ACC112 (cell line): ENCODE results near the gene ZNF335.
"Not testable (repeated sequence)": the region's sequence is repeated elsewhere in the genome, so short reads cannot be mapped to it uniquely, and the experiment has no call there.

Experiments used
- H2AFZ ChIP-seq: fragments of 200-600 bp; sonication (generic); one replicate; pipeline ENCODE4 v1.6.0; 2017; ENCODE audit warnings: antibody characterized with exemption, low read length; ENCODE audit not compliant: unreplicated experiment
- H3K27ac ChIP-seq: fragments of 200-600 bp; sonication (generic); 2 replicates; pipeline ENCODE4 v1.5.1; 2014; ENCODE audit warnings: low read depth, mild to moderate bottlenecking, antibody characterized with exemption, low read length, moderate library complexity
- H3K27me3 ChIP-seq: fragments of 200-600 bp; sonication (generic); 2 replicates; pipeline ENCODE4 v1.6.1; 2014; ENCODE audit warnings: mild to moderate bottlenecking, antibody characterized with exemption, low read length, moderate library complexity, mixed read lengths; ENCODE audit not compliant: insufficient read depth
- H3K36me3 ChIP-seq: fragments of 200-600 bp; sonication (generic); 2 replicates; pipeline ENCODE4 v1.6.1; 2016; ENCODE audit warnings: mild to moderate bottlenecking, antibody characterized with exemption, low read length, moderate library complexity, mixed read lengths; ENCODE audit not compliant: insufficient read depth
- H3K4me1 ChIP-seq: fragments of 200-600 bp; sonication (generic); one replicate; pipeline ENCODE4 v1.6.1; 2016; ENCODE audit warnings: low read length, mixed read lengths; ENCODE audit not compliant: insufficient read depth, unreplicated experiment, control insufficient read depth
- H3K4me3 ChIP-seq: fragments of 200-600 bp; sonication (generic); 2 replicates; pipeline ENCODE4 v1.5.1; 2014; ENCODE audit warnings: mild to moderate bottlenecking, low read depth, low read length
- H3K79me2 ChIP-seq: fragments of 200-600 bp; sonication (generic); one replicate; pipeline ENCODE4 v1.6.0; 2016; ENCODE audit warnings: low read length; ENCODE audit not compliant: control insufficient read depth, unreplicated experiment, insufficient read depth

The ZNF335 gene

GRCh38 chr20:45962031-45962755 is 9.8 kb downstream of the ZNF335 start:
- H2AFZ ChIP-seq: no peak overlapping the region
- no peak overlapping the region for H3K27ac ChIP-seq
- H3K4me1 ChIP-seq: no peaks in the 10 kb centered on the region
- no peaks in the 10 kb centered on the region for H3K79me2 ChIP-seq
- H3K36me3 ChIP-seq: peaks cover 26% of the 10 kb centered on the region; the same call in 1 of the 2 replicates
- no peaks in the 10 kb centered on the region for H3K27me3 ChIP-seq
- H3K4me3 ChIP-seq: no peak overlapping the region

- no peaks in the 10 kb centered on the region for H3K79me2 ChIP-seq
- no peak overlapping the region for H3K27ac ChIP-seq
- peaks cover 28% of the 10 kb centered on the region; the same call in 1 of the 2 replicates for H3K36me3 ChIP-seq
- no peaks in the 10 kb centered on the region for H3K4me1 ChIP-seq
- H3K4me3 ChIP-seq: no peak overlapping the region
- H3K27me3 ChIP-seq: no peaks in the 10 kb centered on the region
- H2AFZ ChIP-seq: no peak overlapping the region
Observed at GRCh38 chr20:45959956-45960630, 11.9 kb downstream of the ZNF335 start.

GRCh38 chr20:45959126-45959525 is 12.9 kb downstream of the ZNF335 start:
- Histone ChIP-seq H3K27ac (no peak overlapping the region), H3K4me1 (no peaks in the 10 kb centered on the region), H3K36me3 (peaks cover 27% of the 10 kb centered on the region; the same call in 1 of the 2 replicates), H3K4me3 (no peak overlapping the region), H3K79me2 (no peaks in the 10 kb centered on the region), H2AFZ (no peak overlapping the region), H3K27me3 (no peaks in the 10 kb centered on the region)

DNA sequence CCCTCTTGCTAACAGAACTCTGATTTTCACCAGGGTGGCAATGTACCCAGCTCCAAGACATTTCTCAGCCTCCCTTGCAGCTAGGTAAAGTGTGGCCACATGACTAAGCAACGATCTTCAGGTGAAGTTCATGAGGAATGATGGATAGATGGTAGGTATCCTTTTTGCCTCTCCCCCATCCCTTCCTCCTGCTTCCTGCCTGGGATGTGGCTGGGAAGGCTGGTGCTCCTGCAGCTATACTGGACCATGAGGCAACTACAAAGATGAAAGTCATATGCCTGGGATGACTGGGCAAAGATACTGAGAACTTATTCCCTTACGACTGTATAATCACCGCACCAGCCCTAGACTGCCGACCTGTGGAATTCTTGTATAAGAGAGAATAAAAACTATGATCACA is 13.4 kb downstream of the ZNF335 start:
- Histone ChIP-seq H3K27me3 (no peaks in the 10 kb centered on the region), H3K27ac (no peak overlapping the region), H3K36me3 (peaks cover 23% of the 10 kb centered on the region; the same call in 1 of the 2 replicates), H2AFZ (no peak overlapping the region), H3K4me1 (no peaks in the 10 kb centered on the region), H3K79me2 (no peaks in the 10 kb centered on the region), H3K4me3 (no peak overlapping the region)

DNA sequence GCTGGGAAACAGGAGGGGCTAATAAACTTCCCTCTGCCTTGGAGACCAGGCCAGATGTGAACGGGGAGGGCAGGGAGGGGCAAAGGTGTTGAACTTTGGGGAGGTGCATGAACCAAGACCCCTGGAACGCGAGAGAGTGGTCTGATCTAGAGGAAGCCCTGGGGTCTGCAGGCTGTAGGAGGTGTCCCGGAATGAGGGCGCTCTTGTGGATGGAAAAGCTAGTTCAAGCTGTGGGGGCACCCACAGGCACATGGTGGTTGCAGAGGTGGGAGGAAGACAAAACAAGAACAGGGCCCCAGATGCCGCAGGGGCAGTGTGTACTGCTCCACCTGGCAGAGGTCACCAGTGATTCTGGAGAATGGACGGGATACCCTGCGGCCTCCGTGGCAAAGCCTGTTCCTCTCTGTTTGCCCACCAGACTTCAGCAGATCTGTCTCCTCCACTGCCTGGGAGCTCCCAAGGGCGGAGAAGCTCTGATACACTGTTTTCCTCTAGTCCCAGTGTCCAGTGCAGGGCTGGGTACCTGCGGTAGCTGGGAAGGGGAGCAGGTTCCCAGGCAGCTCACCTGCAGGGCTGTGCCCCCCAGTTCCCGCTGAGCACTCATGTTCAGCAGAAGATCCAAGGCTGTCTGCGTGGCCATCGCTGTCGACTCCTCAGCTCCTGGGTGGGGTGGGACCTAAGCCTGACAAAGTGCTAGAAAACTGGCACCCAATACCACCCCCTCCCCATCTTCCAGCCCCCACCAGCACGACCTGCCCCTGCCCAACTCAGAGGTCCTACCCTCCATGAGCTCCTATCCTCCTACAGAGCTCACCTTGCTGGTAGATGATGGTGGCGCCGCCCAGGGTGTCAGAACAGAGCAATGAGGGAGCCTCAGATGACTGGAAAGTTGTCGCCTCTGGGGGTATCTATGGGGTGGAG is 14.7 kb downstream of the ZNF335 start:
- Histone ChIP-seq H3K79me2 (no peaks in the 10 kb centered on the region), H3K36me3 (peaks cover 33% of the 10 kb centered on the region; the same call in 1 of the 2 replicates), H3K27ac (no peak overlapping the region), H3K4me1 (no peaks in the 10 kb centered on the region), H3K4me3 (no peak overlapping the region), H3K27me3 (no peaks in the 10 kb centered on the region), H2AFZ (no peak overlapping the region)

- H3K27ac ChIP-seq, H3K4me1 ChIP-seq, H3K4me3 ChIP-seq, H3K79me2 ChIP-seq, H3K27me3 ChIP-seq, H2AFZ ChIP-seq: not testable (repeated sequence)
- H3K36me3 ChIP-seq: peaks cover 33% of the 10 kb centered on the region; the same call in 1 of the 2 replicates
Observed at GRCh38 chr20:45956326-45956725, 15.7 kb downstream of the ZNF335 start.

GRCh38 chr20:45953672-45954071 is 18.3 kb downstream of the ZNF335 start:
- Histone ChIP-seq H3K27ac (no peak overlapping the region), H3K27me3 (no peaks in the 10 kb centered on the region), H3K4me3 (no peak overlapping the region), H3K4me1 (no peaks in the 10 kb centered on the region), H2AFZ (no peak overlapping the region), H3K36me3 (peaks cover 18% of the 10 kb centered on the region; the same call in 1 of the 2 replicates), H3K79me2 (no peaks in the 10 kb centered on the region)

GRCh38 chr20:45952861-45953260 is 19.1 kb downstream of the ZNF335 start:
- no peaks in the 10 kb centered on the region for H3K79me2 ChIP-seq
- H3K27ac ChIP-seq: no peak overlapping the region
- no peak overlapping the region for H3K4me3 ChIP-seq
- H3K4me1 ChIP-seq: no peaks in the 10 kb centered on the region
- H3K36me3 ChIP-seq: peaks cover 13% of the 10 kb centered on the region; the same call in 1 of the 2 replicates
- no peaks in the 10 kb centered on the region for H3K27me3 ChIP-seq
- H2AFZ ChIP-seq: no peak overlapping the region

DNA sequence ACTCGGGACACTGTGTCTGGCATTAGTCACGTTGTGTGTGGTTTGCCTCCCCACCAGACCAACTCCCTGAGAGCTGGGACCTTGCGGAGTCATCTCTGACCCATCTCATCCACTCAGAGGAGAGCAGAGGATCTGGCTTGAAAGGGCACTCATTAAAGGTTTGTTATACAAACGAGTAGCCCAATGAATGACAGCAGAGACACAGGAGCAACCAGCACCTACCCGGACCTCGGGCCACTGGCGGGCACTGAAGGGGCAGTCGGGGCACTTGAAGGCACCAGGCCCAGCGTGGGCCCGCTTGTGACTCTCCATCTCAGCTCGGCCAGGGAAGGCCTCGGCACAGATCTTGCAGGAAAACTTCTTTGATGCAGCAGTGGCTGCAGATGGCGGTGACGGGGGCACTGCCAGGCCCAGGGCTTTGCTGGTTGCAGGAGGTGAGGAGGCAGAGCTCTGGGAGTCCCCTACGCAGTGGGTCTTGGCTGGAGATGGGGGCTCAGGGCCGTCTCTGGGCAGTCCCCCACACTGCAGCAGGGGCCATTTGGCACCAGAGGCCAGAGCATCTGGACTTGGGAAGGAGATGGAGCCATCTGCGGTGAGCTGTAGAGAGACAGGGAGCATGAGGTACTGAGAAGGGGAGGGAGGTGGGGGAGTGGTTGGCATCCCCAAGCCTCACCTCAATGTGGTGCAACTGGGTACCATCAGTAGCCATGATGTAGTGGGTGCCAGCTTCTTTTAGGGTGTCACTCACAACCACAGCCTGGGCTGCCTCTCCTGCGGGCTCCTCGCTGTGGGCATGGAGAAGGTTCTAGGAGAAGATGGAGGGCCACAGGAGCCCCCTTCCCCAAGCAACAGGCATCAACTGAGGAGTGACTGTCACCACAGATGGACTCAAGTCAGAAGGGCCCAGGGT is 19.8 kb downstream of the ZNF335 start:
- Histone ChIP-seq H3K36me3 (peaks cover 13% of the 10 kb centered on the region; the same call in 1 of the 2 replicates), H3K79me2 (no peaks in the 10 kb centered on the region)

GRCh38 chr20:45950330-45950646 is 21.7 kb downstream of the ZNF335 start:
- no peak overlapping the region for H2AFZ ChIP-seq
- peaks cover 10% of the 10 kb centered on the region for H3K4me1 ChIP-seq
- peaks cover 11% of the 10 kb centered on the region; the same call in 1 of the 2 replicates for H3K36me3 ChIP-seq
- no peaks in the 10 kb centered on the region for H3K27me3 ChIP-seq
- no peak overlapping the region for H3K4me3 ChIP-seq
- H3K27ac ChIP-seq: no peak overlapping the region
- H3K79me2 ChIP-seq: no peaks in the 10 kb centered on the region

More for the DNA sequence above, 19.8 kb downstream of the ZNF335 start:
- Histone ChIP-seq H3K4me1 (no peaks in the 10 kb centered on the region), H3K27me3 (no peaks in the 10 kb centered on the region), H3K4me3 (no peak overlapping the region), H2AFZ (no peak overlapping the region), H3K27ac (no peak overlapping the region)
